ENCODE data around the gene TEX30.

DNA sequence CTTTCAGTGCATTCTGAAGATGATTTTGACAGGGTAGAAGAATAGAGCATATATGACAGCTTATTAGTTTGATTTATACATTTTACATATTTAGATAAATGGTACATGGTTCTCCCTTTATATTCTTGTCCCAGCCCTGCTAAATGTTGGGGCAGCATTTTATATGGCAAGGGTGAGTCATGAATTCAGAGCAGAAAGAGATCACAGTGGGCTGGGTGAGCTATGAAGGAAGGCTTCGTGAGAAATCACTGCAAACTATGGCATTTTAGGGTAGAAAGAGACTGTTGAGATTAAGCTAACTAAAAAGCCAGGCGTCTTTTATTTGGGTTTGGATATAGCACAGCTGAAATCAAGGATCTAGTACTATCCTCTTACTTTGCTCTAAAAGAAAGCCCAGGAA is 54.8 kb downstream of the TEX30 start:
- TF ChIP-seq, protein P1, sequence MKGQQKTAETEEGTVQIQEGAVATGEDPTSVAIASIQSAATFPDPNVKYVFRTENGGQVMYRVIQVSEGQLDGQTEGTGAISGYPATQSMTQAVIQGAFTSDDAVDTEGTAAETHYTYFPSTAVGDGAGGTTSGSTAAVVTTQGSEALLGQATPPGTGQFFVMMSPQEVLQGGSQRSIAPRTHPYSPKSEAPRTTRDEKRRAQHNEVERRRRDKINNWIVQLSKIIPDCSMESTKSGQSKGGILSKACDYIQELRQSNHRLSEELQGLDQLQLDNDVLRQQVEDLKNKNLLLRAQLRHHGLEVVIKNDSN (CRISPR knock-in tag; IDR thresholded peaks at IDR 0.05) = no peak
- TF ChIP-seq, protein P2, sequence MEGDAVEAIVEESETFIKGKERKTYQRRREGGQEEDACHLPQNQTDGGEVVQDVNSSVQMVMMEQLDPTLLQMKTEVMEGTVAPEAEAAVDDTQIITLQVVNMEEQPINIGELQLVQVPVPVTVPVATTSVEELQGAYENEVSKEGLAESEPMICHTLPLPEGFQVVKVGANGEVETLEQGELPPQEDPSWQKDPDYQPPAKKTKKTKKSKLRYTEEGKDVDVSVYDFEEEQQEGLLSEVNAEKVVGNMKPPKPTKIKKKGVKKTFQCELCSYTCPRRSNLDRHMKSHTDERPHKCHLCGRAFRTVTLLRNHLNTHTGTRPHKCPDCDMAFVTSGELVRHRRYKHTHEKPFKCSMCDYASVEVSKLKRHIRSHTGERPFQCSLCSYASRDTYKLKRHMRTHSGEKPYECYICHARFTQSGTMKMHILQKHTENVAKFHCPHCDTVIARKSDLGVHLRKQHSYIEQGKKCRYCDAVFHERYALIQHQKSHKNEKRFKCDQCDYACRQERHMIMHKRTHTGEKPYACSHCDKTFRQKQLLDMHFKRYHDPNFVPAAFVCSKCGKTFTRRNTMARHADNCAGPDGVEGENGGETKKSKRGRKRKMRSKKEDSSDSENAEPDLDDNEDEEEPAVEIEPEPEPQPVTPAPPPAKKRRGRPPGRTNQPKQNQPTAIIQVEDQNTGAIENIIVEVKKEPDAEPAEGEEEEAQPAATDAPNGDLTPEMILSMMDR (IDR thresholded peaks at IDR 0.05) = no peak
- TF ChIP-seq, protein P3, sequence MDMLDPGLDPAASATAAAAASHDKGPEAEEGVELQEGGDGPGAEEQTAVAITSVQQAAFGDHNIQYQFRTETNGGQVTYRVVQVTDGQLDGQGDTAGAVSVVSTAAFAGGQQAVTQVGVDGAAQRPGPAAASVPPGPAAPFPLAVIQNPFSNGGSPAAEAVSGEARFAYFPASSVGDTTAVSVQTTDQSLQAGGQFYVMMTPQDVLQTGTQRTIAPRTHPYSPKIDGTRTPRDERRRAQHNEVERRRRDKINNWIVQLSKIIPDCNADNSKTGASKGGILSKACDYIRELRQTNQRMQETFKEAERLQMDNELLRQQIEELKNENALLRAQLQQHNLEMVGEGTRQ (CRISPR knock-in tag; IDR thresholded peaks at IDR 0.05) = no peak
- TF ChIP-seq GABPB1 (CRISPR knock-in tag; IDR thresholded peaks at IDR 0.05) (no peak), SP1 (CRISPR knock-in tag; conservative IDR thresholded peaks at IDR 0.05) (no peak), FOXP1 (CRISPR knock-in tag; IDR thresholded peaks at IDR 0.05; ENCODE audit: borderline replicate concordance) (no peak), NR3C1 (CRISPR knock-in tag; conservative IDR thresholded peaks at IDR 0.05; ENCODE audit: low read depth) (no peak), ETV6 (CRISPR knock-in tag; IDR thresholded peaks at IDR 0.05) (no peak)
- TF ChIP-seq, protein P4, sequence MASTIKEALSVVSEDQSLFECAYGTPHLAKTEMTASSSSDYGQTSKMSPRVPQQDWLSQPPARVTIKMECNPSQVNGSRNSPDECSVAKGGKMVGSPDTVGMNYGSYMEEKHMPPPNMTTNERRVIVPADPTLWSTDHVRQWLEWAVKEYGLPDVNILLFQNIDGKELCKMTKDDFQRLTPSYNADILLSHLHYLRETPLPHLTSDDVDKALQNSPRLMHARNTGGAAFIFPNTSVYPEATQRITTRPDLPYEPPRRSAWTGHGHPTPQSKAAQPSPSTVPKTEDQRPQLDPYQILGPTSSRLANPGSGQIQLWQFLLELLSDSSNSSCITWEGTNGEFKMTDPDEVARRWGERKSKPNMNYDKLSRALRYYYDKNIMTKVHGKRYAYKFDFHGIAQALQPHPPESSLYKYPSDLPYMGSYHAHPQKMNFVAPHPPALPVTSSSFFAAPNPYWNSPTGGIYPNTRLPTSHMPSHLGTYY (CRISPR knock-in tag; IDR thresholded peaks at IDR 0.05) = no peak
- TF ChIP-seq, protein P5, sequence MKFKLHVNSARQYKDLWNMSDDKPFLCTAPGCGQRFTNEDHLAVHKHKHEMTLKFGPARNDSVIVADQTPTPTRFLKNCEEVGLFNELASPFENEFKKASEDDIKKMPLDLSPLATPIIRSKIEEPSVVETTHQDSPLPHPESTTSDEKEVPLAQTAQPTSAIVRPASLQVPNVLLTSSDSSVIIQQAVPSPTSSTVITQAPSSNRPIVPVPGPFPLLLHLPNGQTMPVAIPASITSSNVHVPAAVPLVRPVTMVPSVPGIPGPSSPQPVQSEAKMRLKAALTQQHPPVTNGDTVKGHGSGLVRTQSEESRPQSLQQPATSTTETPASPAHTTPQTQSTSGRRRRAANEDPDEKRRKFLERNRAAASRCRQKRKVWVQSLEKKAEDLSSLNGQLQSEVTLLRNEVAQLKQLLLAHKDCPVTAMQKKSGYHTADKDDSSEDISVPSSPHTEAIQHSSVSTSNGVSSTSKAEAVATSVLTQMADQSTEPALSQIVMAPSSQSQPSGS (CRISPR knock-in tag; IDR thresholded peaks at IDR 0.05; ENCODE audit: borderline replicate concordance, low read depth) = no peak
- TF ChIP-seq, protein P6, sequence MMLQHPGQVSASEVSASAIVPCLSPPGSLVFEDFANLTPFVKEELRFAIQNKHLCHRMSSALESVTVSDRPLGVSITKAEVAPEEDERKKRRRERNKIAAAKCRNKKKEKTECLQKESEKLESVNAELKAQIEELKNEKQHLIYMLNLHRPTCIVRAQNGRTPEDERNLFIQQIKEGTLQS (CRISPR knock-in tag; conservative IDR thresholded peaks at IDR 0.05) = no peak

Data from WTC11 (cell line).